KMS-11 (cell line): ENCODE measurements around the gene GPR151.
"Not testable (repeated sequence)": the region's sequence is repeated elsewhere in the genome, so short reads cannot be mapped to it uniquely, and the experiment has no call there.

ENCODE experiments used
- H2AFZ ChIP-seq: fragments of 200-600 bp; sonication (generic); 2 replicates; pipeline ENCODE4 v1.6.1; 2016; ENCODE audit warnings: antibody characterized with exemption, mixed run types, low read depth
- H3K27ac ChIP-seq: fragments of 200-600 bp; sonication (generic); 2 replicates; pipeline ENCODE4 v1.6.1; 2016; ENCODE audit warnings: mild to moderate bottlenecking, mixed run types
- H3K27me3 ChIP-seq: fragments of 200-600 bp; sonication (generic); 2 replicates; pipeline ENCODE4 v1.6.1; 2017; ENCODE audit warnings: mild to moderate bottlenecking, low read depth, mixed run types, moderate library complexity; ENCODE audit not compliant: insufficient read depth
- H3K36me3 ChIP-seq: fragments of 200-600 bp; sonication (generic); 2 replicates; pipeline ENCODE4 v1.6.1; 2017; ENCODE audit warnings: mild to moderate bottlenecking, mixed run types; ENCODE audit not compliant: insufficient read depth
- H3K4me1 ChIP-seq: fragments of 200-600 bp; sonication (generic); 2 replicates; pipeline ENCODE4 v1.6.1; 2016; ENCODE audit warnings: mild to moderate bottlenecking, low read depth, mixed run types; ENCODE audit not compliant: poor library complexity, severe bottlenecking
- H3K4me2 ChIP-seq: fragments of 200-600 bp; sonication (generic); 2 replicates; pipeline ENCODE4 v1.7.0; 2016; ENCODE audit warnings: mild to moderate bottlenecking, mixed run types
- H3K4me3 ChIP-seq: fragments of 200-600 bp; sonication (generic); IDR thresholded peaks from 2 replicates; pipeline ENCODE4 v1.6.1; 2017; ENCODE audit warnings: low read depth, low read length, mixed read lengths; ENCODE audit not compliant: insufficient read depth
- H3K79me2 ChIP-seq: fragments of 200-600 bp; sonication (generic); 2 replicates; pipeline ENCODE4 v1.6.1; 2016; ENCODE audit warnings: low read depth, mixed run types; ENCODE audit not compliant: insufficient read depth
- H3K9ac ChIP-seq: fragments of 200-600 bp; sonication (generic); 2 replicates; pipeline ENCODE4 v1.6.1; 2016; ENCODE audit warnings: mild to moderate bottlenecking, mixed run types
- H4K20me1 ChIP-seq: fragments of 200-600 bp; sonication (generic); 2 replicates; pipeline ENCODE4 v1.6.1; 2016; ENCODE audit warnings: mild to moderate bottlenecking, mixed run types; ENCODE audit not compliant: insufficient read depth
- CTCF ChIP-seq: fragments of 200-600 bp; sonication (generic); conservative IDR thresholded peaks from 2 replicates; pipeline ENCODE4 v1.6.1; 2017; ENCODE audit warnings: low read depth, mild to moderate bottlenecking, antibody characterized with exemption, low read length, moderate library complexity, mixed read lengths

GPR151 gene

GRCh38 chr5:146560205-146560812, 44.3 kb upstream of the GPR151 start:
- Histone ChIP-seq H3K9ac (no peak overlapping the region), H3K27me3 (no peaks in the 10 kb centered on the region), H4K20me1 (no peaks in the 10 kb centered on the region), H3K36me3 (no peaks in the 10 kb centered on the region), H3K4me1 (peaks cover 4% of the 10 kb centered on the region), H3K4me3 (no peak overlapping the region), H3K27ac (no peak overlapping the region), H2AFZ (no peak overlapping the region), H3K79me2 (no peaks in the 10 kb centered on the region), H3K4me2 (no peak overlapping the region)
- no peak for TF ChIP-seq CTCF

- H3K27ac ChIP-seq, H3K79me2 ChIP-seq, H3K4me2 ChIP-seq, H3K4me3 ChIP-seq, H2AFZ ChIP-seq, H4K20me1 ChIP-seq, H3K36me3 ChIP-seq, H3K9ac ChIP-seq, H3K27me3 ChIP-seq, H3K4me1 ChIP-seq: not testable (repeated sequence)
Measured at GRCh38 chr5:146556884-146557283, 40.9 kb upstream of the GPR151 start.

GRCh38 chr5:146553446-146553845, 37.5 kb upstream of the GPR151 start:
- no peaks in the 10 kb centered on the region for H3K27me3 ChIP-seq
- H3K79me2 ChIP-seq = no peaks in the 10 kb centered on the region
- H3K9ac ChIP-seq = no peak overlapping the region
- no peak for TF ChIP-seq CTCF
- peaks cover 25% of the 10 kb centered on the region for H3K4me1 ChIP-seq
- no peaks in the 10 kb centered on the region for H4K20me1 ChIP-seq
- H3K36me3 ChIP-seq = no peaks in the 10 kb centered on the region
- H2AFZ ChIP-seq = no peak overlapping the region
- no peak overlapping the region for H3K4me3 ChIP-seq
- H3K4me2 ChIP-seq = no peak overlapping the region
- H3K27ac ChIP-seq = no peak overlapping the region

- Histone ChIP-seq H3K4me3 (no peak overlapping the region), H3K4me2 (peak overlapping the region; percentile 74), H3K79me2 (no peaks in the 10 kb centered on the region), H3K27ac (peak overlapping the region; percentile 82), H3K27me3 (no peaks in the 10 kb centered on the region), H3K9ac (peak overlapping the region; percentile 41; the same call in 1 of the 2 replicates), H2AFZ (peak overlapping the region; percentile 24; the same call in 1 of the 2 replicates), H4K20me1 (no peaks in the 10 kb centered on the region), H3K4me1 (peaks cover 59% of the 10 kb centered on the region), H3K36me3 (no peaks in the 10 kb centered on the region)
- no peak for TF ChIP-seq CTCF
Measured at GRCh38 chr5:146549615-146550014, 33.6 kb upstream of the GPR151 start.

- no peak overlapping the region for H3K4me3 ChIP-seq
- H2AFZ ChIP-seq = peak overlapping the region; percentile 24; the same call in 1 of the 2 replicates
- H3K36me3 ChIP-seq = no peaks in the 10 kb centered on the region
- peak overlapping the region; percentile 41; the same call in 1 of the 2 replicates for H3K9ac ChIP-seq
- H3K27me3 ChIP-seq = no peaks in the 10 kb centered on the region
- peaks cover 66% of the 10 kb centered on the region for H3K4me1 ChIP-seq
- H3K4me2 ChIP-seq = peak overlapping the region; percentile 74
- no peaks in the 10 kb centered on the region for H3K79me2 ChIP-seq
- H4K20me1 ChIP-seq = no peaks in the 10 kb centered on the region
- H3K27ac ChIP-seq = peak overlapping the region; percentile 82
- TF ChIP-seq CTCF = no peak
Measured at GRCh38 chr5:146548781-146549449, 32.9 kb upstream of the GPR151 start.
